ENCODE data around the gene STK11.
"Not testable (repeated sequence)": the region's sequence is repeated elsewhere in the genome, so short reads cannot be mapped to it uniquely, and the experiment has no call there.

STK11 gene

DNA sequence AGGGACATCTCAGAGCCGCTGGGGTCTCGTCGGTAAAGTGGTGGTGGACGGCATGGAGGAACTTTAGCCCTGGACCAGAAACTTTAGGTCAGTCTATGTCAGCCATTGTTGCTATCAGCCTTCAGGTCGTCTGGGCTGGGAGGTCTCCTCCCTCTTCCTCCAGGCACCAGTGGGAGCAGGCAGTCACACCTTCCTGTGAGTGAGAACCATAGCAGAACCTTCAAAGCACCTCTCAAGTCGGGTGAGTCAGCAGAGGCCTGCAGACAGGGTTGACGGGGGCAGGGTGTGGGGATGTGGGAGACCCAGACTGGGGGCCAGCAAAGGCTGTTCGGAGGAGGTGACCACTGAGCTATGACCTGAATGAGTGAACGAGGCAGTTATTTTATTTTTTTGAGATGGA, 16.2 kb upstream of the STK11 start:
- no peaks in the 10 kb centered on the region for H3K36me3 ChIP-seq (replicated peaks; ENCODE audit: low read depth, low read length)
- H3K27ac ChIP-seq (ENCODE audit: low read length), result no peak overlapping the region
- H2AFZ ChIP-seq (ENCODE audit: low read depth, low read length), result no peak overlapping the region
- no peak overlapping the region for H3K9ac ChIP-seq (ENCODE audit: low read length)
- no peak overlapping the region for H3K4me3 ChIP-seq (ENCODE audit: low read length)
- no peaks in the 10 kb centered on the region for H4K20me1 ChIP-seq (ENCODE audit: insufficient read depth, low read length)
- H3K27me3 ChIP-seq (ENCODE audit: low read depth, low read length), result no peaks in the 10 kb centered on the region
- TF ChIP-seq, protein P1, sequence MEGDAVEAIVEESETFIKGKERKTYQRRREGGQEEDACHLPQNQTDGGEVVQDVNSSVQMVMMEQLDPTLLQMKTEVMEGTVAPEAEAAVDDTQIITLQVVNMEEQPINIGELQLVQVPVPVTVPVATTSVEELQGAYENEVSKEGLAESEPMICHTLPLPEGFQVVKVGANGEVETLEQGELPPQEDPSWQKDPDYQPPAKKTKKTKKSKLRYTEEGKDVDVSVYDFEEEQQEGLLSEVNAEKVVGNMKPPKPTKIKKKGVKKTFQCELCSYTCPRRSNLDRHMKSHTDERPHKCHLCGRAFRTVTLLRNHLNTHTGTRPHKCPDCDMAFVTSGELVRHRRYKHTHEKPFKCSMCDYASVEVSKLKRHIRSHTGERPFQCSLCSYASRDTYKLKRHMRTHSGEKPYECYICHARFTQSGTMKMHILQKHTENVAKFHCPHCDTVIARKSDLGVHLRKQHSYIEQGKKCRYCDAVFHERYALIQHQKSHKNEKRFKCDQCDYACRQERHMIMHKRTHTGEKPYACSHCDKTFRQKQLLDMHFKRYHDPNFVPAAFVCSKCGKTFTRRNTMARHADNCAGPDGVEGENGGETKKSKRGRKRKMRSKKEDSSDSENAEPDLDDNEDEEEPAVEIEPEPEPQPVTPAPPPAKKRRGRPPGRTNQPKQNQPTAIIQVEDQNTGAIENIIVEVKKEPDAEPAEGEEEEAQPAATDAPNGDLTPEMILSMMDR (IDR thresholded peaks at IDR 0.05; ENCODE audit: low read depth, low read length), result no peak
- no peak for TF ChIP-seq EZH2phosphoT487 (IDR thresholded peaks at IDR 0.05; ENCODE audit: low read depth)
- no peaks in the 10 kb centered on the region for H3K79me2 ChIP-seq (ENCODE audit: low read length)
- no peaks in the 10 kb centered on the region for H3K9me3 ChIP-seq (ENCODE audit: insufficient read depth, low read length)
- H3K4me1 ChIP-seq (ENCODE audit: low read length), result peaks cover 12% of the 10 kb centered on the region
- no peak overlapping the region for H3K4me2 ChIP-seq (ENCODE audit: low read length)

DNA sequence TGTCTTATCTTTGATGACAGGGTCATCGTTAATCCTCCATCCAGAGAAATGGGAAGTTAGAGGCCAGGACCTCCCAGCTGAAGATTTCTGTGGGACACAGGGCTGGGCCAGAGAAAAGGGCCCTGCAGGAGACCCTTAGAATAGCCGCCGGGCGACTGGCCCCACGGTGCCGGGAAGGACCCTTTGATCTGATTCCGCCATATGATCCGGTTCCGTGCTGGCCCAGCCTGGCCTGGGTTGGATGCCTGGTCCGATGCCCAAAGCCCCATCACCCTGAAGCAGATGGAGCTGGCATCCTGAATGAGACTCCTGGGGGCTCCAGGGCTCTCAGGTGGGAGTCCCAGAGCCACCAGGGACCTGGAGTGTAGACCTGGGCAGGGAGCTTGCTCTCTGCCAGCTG, 6.0 kb upstream of the STK11 start:
- H3K9ac ChIP-seq (ENCODE audit: low read length), result no peak overlapping the region
- H3K9me3 ChIP-seq (ENCODE audit: insufficient read depth, low read length), result no peaks in the 10 kb centered on the region
- no peak for TF ChIP-seq EZH2phosphoT487 (IDR thresholded peaks at IDR 0.05; ENCODE audit: low read depth)
- TF ChIP-seq, protein P1 (IDR thresholded peaks at IDR 0.05; ENCODE audit: low read depth, low read length), result no peak
- no peaks in the 10 kb centered on the region for H4K20me1 ChIP-seq (ENCODE audit: insufficient read depth, low read length)
- no peaks in the 10 kb centered on the region for H3K36me3 ChIP-seq (replicated peaks; ENCODE audit: low read depth, low read length)
- H3K27me3 ChIP-seq (ENCODE audit: low read depth, low read length), result no peaks in the 10 kb centered on the region
- H3K4me3 ChIP-seq (ENCODE audit: low read length), result no peak overlapping the region
- no peak overlapping the region for H2AFZ ChIP-seq (ENCODE audit: low read depth, low read length)
- H3K79me2 ChIP-seq (ENCODE audit: low read length), result no peaks in the 10 kb centered on the region
- no peak overlapping the region for H3K27ac ChIP-seq (ENCODE audit: low read length)
- H3K4me1 ChIP-seq (ENCODE audit: low read length), result no peaks in the 10 kb centered on the region
- no peak overlapping the region for H3K4me2 ChIP-seq (ENCODE audit: low read length)

DNA sequence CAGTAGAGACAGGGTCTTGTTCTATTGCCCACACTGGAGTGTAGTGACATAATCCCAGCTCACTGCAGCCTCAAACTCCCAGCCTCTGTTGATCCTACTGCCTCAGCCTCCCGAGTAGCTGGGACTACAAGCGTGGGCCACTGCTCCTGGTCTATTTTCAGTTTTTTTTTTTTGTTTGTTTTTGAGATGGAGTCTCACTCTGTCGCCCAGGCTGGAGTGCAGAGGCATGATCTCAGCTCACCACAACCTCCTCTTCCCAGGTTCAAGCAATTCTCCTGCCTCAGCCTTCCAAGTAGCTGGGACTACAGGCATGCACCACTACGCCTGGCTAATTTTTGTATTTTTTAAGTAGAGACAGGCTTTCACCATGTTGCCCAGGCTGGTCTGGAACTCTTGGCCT, 5.0 kb upstream of the STK11 start:
- H3K4me2 ChIP-seq (ENCODE audit: low read length); H4K20me1 ChIP-seq (ENCODE audit: insufficient read depth, low read length): not testable (repeated sequence)

DNA sequence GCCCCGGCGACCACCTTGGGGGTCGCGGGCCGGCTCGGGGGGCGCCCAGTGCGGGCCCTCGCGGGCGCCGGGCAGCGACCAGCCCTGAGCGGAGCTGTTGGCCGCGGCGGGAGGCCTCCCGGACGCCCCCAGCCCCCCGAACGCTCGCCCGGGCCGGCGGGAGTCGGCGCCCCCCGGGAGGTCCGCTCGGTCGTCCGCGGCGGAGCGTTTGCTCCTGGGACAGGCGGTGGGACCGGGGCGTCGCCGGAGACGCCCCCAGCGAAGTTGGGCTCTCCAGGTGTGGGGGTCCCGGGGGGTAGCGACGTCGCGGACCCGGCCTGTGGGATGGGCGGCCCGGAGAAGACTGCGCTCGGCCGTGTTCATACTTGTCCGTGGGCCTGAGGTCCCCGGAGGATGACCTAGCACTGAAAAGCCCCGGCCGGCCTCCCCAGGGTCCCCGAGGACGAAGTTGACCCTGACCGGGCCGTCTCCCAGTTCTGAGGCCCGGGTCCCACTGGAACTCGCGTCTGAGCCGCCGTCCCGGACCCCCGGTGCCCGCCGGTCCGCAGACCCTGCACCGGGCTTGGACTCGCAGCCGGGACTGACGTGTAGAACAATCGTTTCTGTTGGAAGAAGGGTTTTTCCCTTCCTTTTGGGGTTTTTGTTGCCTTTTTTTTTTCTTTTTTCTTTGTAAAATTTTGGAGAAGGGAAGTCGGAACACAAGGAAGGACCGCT, 729 bp downstream of the STK11 start:
- Histone ChIP-seq H3K9ac (ENCODE audit: low read length) (peak overlapping the region; percentile 63), H3K4me3 (ENCODE audit: low read length) (peak overlapping the region; percentile 86), H3K4me1 (ENCODE audit: low read length) (peaks cover 14% of the 10 kb centered on the region), H3K4me2 (ENCODE audit: low read length) (peak overlapping the region; percentile 89), H3K27me3 (ENCODE audit: low read depth, low read length) (no peaks in the 10 kb centered on the region), H3K27ac (ENCODE audit: low read length) (peak overlapping the region; percentile 5; the same call in 1 of the 2 replicates), H3K9me3 (ENCODE audit: insufficient read depth, low read length) (no peaks in the 10 kb centered on the region), H3K36me3 (replicated peaks; ENCODE audit: low read depth, low read length) (peaks cover 17% of the 10 kb centered on the region), H3K79me2 (ENCODE audit: low read length) (peaks cover 55% of the 10 kb centered on the region), H2AFZ (ENCODE audit: low read depth, low read length) (no peak overlapping the region), H4K20me1 (ENCODE audit: insufficient read depth, low read length) (peaks cover 23% of the 10 kb centered on the region)
- TF ChIP-seq, protein P1 (IDR thresholded peaks at IDR 0.05; ENCODE audit: low read depth, low read length), result no peak
- no peak for TF ChIP-seq EZH2phosphoT487 (IDR thresholded peaks at IDR 0.05; ENCODE audit: low read depth)

More for the DNA sequence above, 5.0 kb upstream of the STK11 start:
- not testable (repeated sequence) for H3K79me2 ChIP-seq (ENCODE audit: low read length); H3K9ac ChIP-seq (ENCODE audit: low read length); H3K36me3 ChIP-seq (replicated peaks; ENCODE audit: low read depth, low read length); H2AFZ ChIP-seq (ENCODE audit: low read depth, low read length); H3K4me1 ChIP-seq (ENCODE audit: low read length); H3K4me3 ChIP-seq (ENCODE audit: low read length); H3K27ac ChIP-seq (ENCODE audit: low read length); H3K27me3 ChIP-seq (ENCODE audit: low read depth, low read length); H3K9me3 ChIP-seq (ENCODE audit: insufficient read depth, low read length)
